Progenitor cell of endocrine pancreas (in vitro differentiated cells): ENCODE data around the gene PDHB. TPM values are rescaled to one million over a fixed set of nuclear protein-coding genes. Genes with fewer than 3 reads are reported as not detected.

ENCODE experiments used
- DNase-seq: peaks from one replicate; pipeline ENCODE4 v3.0.0; 2021; ENCODE audit warnings: low spot score; ENCODE audit not compliant: unreplicated experiment
- H3K27ac Mint-ChIP-seq: 2 replicates; pipeline ENCODE4 v1.8.0; 2021; ENCODE audit warnings: mild to moderate bottlenecking, moderate library complexity, mixed read lengths
- H3K27me3 Mint-ChIP-seq: 2 replicates; pipeline ENCODE4 v1.8.0; 2021; ENCODE audit warnings: mixed read lengths
- H3K36me3 Mint-ChIP-seq: 2 replicates; pipeline ENCODE4 v1.8.0; 2022; ENCODE audit warnings: mixed read lengths; ENCODE audit not compliant: insufficient read depth
- H3K4me1 Mint-ChIP-seq: 2 replicates; pipeline ENCODE4 v1.8.0; 2021; ENCODE audit warnings: low read depth, mixed read lengths
- H3K4me3 Mint-ChIP-seq: 2 replicates; pipeline ENCODE4 v1.8.0; 2021; ENCODE audit warnings: low read depth, mild to moderate bottlenecking, moderate library complexity, mixed read lengths
- H3K9me3 Mint-ChIP-seq: 2 replicates; pipeline ENCODE4 v1.8.0; 2021; ENCODE audit warnings: low read depth, mixed read lengths
- CTCF ChIP-seq: fragments of 200-600 bp; sonication (generic); IDR thresholded peaks from one replicate; pipeline ENCODE4 v1.5.0; 2021; ENCODE audit warnings: antibody characterized with exemption, mild to moderate bottlenecking; ENCODE audit not compliant: unreplicated experiment
- total RNA-seq: library from RNA; stranded (reverse); gene quantifications from 2 replicates; pipeline ENCODE4 v1.2.1, GENCODE V29; 2021

Gene PDHB
- total RNA-seq, 1 donor from 2014 or later = 76.4 TPM

GRCh38 chr3:58403513-58404109 is 30.0 kb downstream of the PDHB start:
- Mint-ChIP-seq H3K9me3 (peaks cover 4% of the 10 kb centered on the region), H3K27me3 (no peaks in the 10 kb centered on the region), H3K27ac (no peak overlapping the region), H3K4me1 (no peaks in the 10 kb centered on the region), H3K36me3 (peaks cover 10% of the 10 kb centered on the region), H3K4me3 (no peak overlapping the region)
- TF ChIP-seq CTCF = no peak
- no peak for DNase-seq

GRCh38 chr3:58398669-58399333 is 34.8 kb downstream of the PDHB start:
- Mint-ChIP-seq H3K27ac (no peak overlapping the region), H3K4me3 (no peak overlapping the region), H3K9me3 (no peaks in the 10 kb centered on the region), H3K27me3 (no peaks in the 10 kb centered on the region), H3K36me3 (peaks cover 8% of the 10 kb centered on the region), H3K4me1 (no peaks in the 10 kb centered on the region)
- no peak for DNase-seq
- TF ChIP-seq CTCF = no peak

GRCh38 chr3:58394339-58394738 is 39.3 kb downstream of the PDHB start:
- Mint-ChIP-seq H3K27ac (no peak overlapping the region), H3K36me3 (peaks cover 8% of the 10 kb centered on the region), H3K4me3 (no peak overlapping the region), H3K27me3 (no peaks in the 10 kb centered on the region), H3K9me3 (no peaks in the 10 kb centered on the region), H3K4me1 (peaks cover 10% of the 10 kb centered on the region)
- no peak for DNase-seq
- no peak for TF ChIP-seq CTCF

GRCh38 chr3:58392181-58392580 is 41.5 kb downstream of the PDHB start:
- TF ChIP-seq CTCF = no peak
- DNase-seq = no peak
- peaks cover 17% of the 10 kb centered on the region for H3K4me1 Mint-ChIP-seq
- no peak overlapping the region for H3K27ac Mint-ChIP-seq
- no peaks in the 10 kb centered on the region for H3K9me3 Mint-ChIP-seq
- H3K27me3 Mint-ChIP-seq = no peaks in the 10 kb centered on the region
- H3K36me3 Mint-ChIP-seq = peaks cover 2% of the 10 kb centered on the region
- H3K4me3 Mint-ChIP-seq = no peak overlapping the region

GRCh38 chr3:58391156-58391865 is 42.3 kb downstream of the PDHB start:
- TF ChIP-seq CTCF = no peak
- H3K27me3 Mint-ChIP-seq = no peaks in the 10 kb centered on the region
- no peak for DNase-seq
- H3K4me1 Mint-ChIP-seq = peaks cover 17% of the 10 kb centered on the region
- H3K36me3 Mint-ChIP-seq = no peaks in the 10 kb centered on the region
- H3K27ac Mint-ChIP-seq = no peak overlapping the region
- no peak overlapping the region for H3K4me3 Mint-ChIP-seq
- no peaks in the 10 kb centered on the region for H3K9me3 Mint-ChIP-seq
